GM12801 (cell line): ENCODE data around the gene OPN1SW.

Source experiments
- CTCF ChIP-seq: IDR thresholded peaks from one replicate; pipeline ENCODE4 v1.5.1; 2011; ENCODE audit warnings: control low read depth; ENCODE audit not compliant: insufficient read length; ENCODE audit errors: extremely low read depth

Gene OPN1SW

DNA sequence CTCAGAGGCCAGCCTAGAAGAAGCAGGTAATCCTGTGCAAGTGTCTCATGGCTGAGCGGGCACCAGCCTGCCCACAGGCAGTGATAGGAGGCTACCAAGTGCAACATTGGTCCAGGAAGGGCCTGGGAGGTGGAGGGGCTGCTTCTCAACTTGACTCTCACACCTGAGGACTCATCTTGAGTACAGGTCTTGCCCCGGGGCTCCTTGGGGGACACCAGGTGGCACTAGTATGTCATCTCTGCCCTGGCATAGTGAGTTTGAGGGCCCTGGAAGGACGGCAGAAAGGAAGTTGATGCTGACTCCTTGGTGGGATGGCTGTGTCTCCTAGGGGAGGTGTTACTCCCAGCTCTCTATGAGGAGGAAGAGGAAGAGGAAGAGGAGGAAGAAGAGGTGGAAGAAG, 18.4 kb upstream of the OPN1SW start:
- TF ChIP-seq CTCF = no peak

- TF ChIP-seq CTCF = no peak
Observed at GRCh38 chr7:128793181-128793547, 17.6 kb upstream of the OPN1SW start.

GRCh38 chr7:128792471-128793180, 17.0 kb upstream of the OPN1SW start:
- no peak for TF ChIP-seq CTCF

DNA sequence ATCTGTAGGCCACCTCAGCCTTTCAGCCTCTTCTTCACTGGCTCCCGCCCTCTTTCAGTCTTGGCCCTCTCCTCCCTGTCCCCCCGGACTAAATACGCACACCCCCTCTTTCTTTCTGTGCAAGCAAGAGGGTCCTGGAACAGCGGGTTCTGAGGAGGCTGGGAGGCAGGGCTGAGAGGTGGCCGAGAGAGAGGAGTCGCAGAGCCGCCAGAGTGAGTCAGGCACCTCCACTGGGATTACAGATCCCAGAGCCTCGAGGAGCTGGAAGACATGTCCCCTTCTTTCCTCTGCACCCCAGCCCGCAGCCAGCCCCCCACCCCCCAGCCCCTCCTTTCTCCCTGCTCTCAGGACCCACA, 16.4 kb upstream of the OPN1SW start:
- no peak for TF ChIP-seq CTCF

DNA sequence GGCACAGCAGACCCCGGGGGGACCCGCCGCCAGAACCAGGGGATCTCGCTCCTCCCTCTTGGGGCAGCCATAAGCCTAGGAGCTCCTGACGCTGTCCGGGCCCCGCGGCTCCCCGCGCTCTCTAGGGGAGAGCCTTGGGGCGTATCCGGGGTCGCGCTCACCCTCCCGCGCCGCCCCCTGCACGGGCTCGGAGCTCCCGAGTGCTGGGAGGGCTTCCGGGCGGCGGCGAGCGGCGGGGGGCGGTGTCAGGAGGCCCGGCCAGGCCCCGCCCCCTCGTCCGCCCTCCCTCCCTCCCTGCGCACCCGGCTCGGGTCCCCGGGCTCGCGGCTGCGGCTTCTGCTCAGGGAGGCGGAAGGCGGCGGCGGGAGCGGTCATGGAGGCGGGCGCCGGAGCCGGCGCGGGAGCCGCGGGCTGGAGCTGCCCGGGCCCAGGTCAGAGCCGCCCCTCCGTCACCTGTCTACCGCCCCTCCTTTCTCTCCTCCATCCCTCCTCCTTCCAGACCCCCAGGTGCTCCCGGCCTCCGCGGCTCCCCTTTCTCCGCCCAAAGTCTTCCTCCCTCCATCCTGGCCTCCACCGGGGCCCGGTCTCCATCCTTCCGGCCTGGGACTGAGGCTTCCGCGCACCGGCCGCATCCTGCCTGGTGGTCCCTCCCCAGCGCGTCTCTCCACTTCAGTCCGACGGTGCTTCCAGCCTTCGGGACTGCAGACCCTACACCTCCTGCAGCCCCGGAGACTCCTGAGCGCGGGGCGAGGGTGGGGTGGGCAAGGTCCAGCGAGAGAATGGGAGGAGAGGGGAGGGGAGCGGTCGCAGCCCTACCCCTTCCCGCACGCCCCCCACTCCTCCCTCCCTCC, 15.8 kb upstream of the OPN1SW start, which contains the start of gene CCDC136:
TSS of gene CCDC136 (plus strand) at position 848 of the 851 bp plus-strand sequence. CDS start 444 bp downstream, outside the sequence.
- TF ChIP-seq CTCF = no peak

- TF ChIP-seq CTCF = no peak
Observed at GRCh38 chr7:128790315-128791041, 14.9 kb upstream of the OPN1SW start.
